Tibial nerve (tissue), 4 donors: ENCODE measurements around the gene TAF6. TPM values are rescaled to one million over a fixed set of nuclear protein-coding genes. Genes with fewer than 3 reads are reported as not detected.
A peak's percentile ranks its signal among the peaks of the same experiment; 100 is the strongest.

Experiments used
- DNase-seq, 2 donors: peaks; one replicate each; pipeline ENCODE4 v3.0.0-alpha.2; 2019; ENCODE audit warnings: low spot score in 2 of 2
- H3K27ac ChIP-seq, 4 donors: fragments of 200-600 bp; sonication (generic) in 3 of 4; one replicate each; pipeline ENCODE4 v1.5.1; 2017 to 2019; ENCODE audit warnings: mild to moderate bottlenecking in 1 of 4
- H3K27me3 ChIP-seq, 2 donors: fragments of 200-600 bp; sonication (generic) in 1 of 2; one replicate each; pipeline versions ENCODE4 v1.5.1 to v1.6.0; 2017 to 2019
- H3K36me3 ChIP-seq, 3 donors: fragments of 200-600 bp; sonication (generic); one replicate each; pipeline ENCODE4 v1.5.1; 2018 to 2019
- H3K4me1 ChIP-seq, 4 donors: fragments of 200-600 bp; sonication (generic) in 3 of 4; one replicate each; pipeline ENCODE4 v1.5.1; 2017 to 2019
- H3K4me3 ChIP-seq, 4 donors: fragments of 200-600 bp; sonication (generic) in 3 of 4; one replicate each; pipeline ENCODE4 v1.5.1; 2017 to 2019; ENCODE audit warnings: mild to moderate bottlenecking in 1 of 4, moderate library complexity in 1 of 4
- H3K9me3 ChIP-seq, 4 donors: fragments of 200-600 bp; sonication (generic) in 3 of 4; one replicate each; pipeline ENCODE4 v1.5.1; 2017 to 2019
- CTCF ChIP-seq, 5 experiments: fragments of 200-600 bp in 3 of 5; fragments of 450-650 bp in 2 of 5; sonication (generic) in 3 of 5; IDR thresholded peaks; one replicate each; pipeline ENCODE4 v1.5.1; 2016 to 2019; ENCODE audit warnings: antibody characterized with exemption in 5 of 5, mild to moderate bottlenecking in 3 of 5, moderate library complexity in 2 of 5
- EP300 ChIP-seq, 2 donors: sonication (generic); formaldehyde crosslinking; IDR thresholded peaks; one replicate each; pipeline ENCODE4 v1.6.1; 2017; ENCODE audit warnings: antibody characterized with exemption in 2 of 2, mild to moderate bottlenecking in 1 of 2
- POLR2A ChIP-seq, 2 donors: fragments of 450-650 bp; IDR thresholded peaks; one replicate each; pipeline ENCODE4 v1.6.1; 2017; ENCODE audit warnings: antibody characterized with exemption in 2 of 2, mild to moderate bottlenecking in 2 of 2, moderate library complexity in 2 of 2
- WGBS, 2 donors: methylation state at CpG; one replicate each; pipeline ENCODE4 v1.1.5; 2018; 5-methylcytosine and 5-hydroxymethylcytosine counted together
- total RNA-seq, 4 donors: library from RNA; depleted of rRNA; stranded (reverse); fragments of >200 nt; gene quantifications; one replicate each; pipeline ENCODE4 v1.1.0, GENCODE V29; 2016

Gene TAF6
- total RNA-seq, 4 donors from 2014 or later = 46.1 to 56.9 (median 54.2) TPM

DNA sequence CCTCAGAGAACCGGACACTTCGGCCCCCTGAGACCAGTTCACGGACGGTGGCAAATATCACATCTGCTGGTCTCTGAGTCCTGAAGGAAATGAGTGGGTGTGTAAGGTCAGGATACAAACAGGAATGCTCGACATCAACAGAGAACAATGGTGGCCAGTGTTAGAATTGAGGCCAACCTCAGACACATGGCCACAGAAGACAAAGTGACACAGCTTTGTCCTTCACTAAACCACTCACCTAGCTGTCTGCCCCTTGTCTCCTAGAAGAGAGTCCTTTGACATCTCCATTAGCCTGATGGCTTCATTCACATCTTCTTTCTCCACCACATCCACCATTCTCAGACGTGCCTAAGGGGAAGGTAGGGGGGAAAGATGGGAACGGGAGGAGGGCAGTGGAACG is 26.1 kb downstream of the TAF6 start:
- Histone ChIP-seq H3K27me3 (no peaks in the 10 kb centered on the region), H3K9me3 (no peaks in the 10 kb centered on the region), H3K4me1 (peaks cover 0 to 34% (median 8%) of the 10 kb centered on the region in 4 donors), H3K4me3 (no peak overlapping the region), H3K27ac (peak overlapping the region in 1 of 4 donors; percentile 61), H3K36me3 (peaks cover 7 to 81% (median 38%) of the 10 kb centered on the region in 3 donors)
- 17 to 39% methylated on average over 8 of the region's 8 CpGs for WGBS, 2 donors
- no peak for DNase-seq
- no peak for TF ChIP-seq POLR2A (IDR thresholded peaks at IDR 0.05)

- TF ChIP-seq POLR2A (IDR thresholded peaks at IDR 0.05) (no peak), EP300 (IDR thresholded peaks at IDR 0.05) (no peak), CTCF (IDR thresholded peaks at IDR 0.05) (no peak)
- Histone ChIP-seq H3K27me3 (no peaks in the 10 kb centered on the region), H3K36me3 (peaks cover 7 to 66% (median 25%) of the 10 kb centered on the region in 3 donors), H3K4me3 (no peak overlapping the region), H3K9me3 (no peaks in the 10 kb centered on the region), H3K27ac (no peak overlapping the region), H3K4me1 (peaks cover 0 to 37% (median 8%) of the 10 kb centered on the region in 4 donors)
- DNase-seq = no peak
- WGBS, 2 donors = 49 to 57% methylated on average over 19 of the region's 19 CpGs
Measured at GRCh38 chr7:100091411-100092181, 27.6 kb downstream of the TAF6 start.

DNA sequence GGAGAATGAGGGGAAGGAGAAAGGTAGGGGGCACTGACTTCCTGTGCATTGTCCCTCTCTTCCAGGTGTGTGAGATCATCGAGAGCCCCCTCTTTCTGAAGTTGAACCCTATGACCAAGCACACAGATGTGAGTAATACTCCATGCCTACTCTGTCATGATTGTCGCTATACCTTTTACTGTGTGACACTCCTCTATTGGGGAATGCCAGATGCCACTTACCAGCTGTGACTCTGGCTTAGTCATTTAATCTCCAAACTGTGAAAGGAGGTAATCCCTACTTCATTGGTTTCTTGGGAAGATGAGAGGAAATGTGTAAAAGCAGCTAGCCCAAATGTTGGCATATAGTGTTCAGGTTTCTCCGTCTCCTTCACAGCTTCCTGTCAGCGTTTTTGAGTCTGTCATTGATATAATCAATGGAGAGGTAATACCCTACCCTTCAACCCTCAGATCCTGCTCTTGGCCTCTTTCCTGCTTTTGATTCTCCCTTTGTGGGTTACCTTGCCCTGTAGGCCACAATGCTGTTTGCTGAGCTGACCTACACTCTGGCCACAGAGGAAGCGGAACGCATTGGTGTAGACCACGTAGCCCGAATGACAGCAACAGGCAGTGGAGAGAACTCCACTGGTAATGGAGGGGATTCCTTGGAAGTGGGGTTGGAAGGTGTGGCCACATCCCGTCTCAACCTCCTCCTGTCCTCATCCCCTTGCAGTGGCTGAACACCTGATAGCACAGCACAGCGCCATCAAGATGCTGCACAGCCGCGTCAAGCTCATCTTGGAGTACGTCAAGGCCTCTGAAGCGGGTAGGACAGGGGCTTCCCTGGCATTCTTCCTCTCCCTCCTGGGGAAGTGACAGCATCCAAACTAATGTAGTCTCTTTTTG is 28.4 kb downstream of the TAF6 start:
- H3K4me1 ChIP-seq = peaks cover 0 to 37% (median 8%) of the 10 kb centered on the region in 4 donors
- no peaks in the 10 kb centered on the region for H3K27me3 ChIP-seq
- no peak for DNase-seq
- H3K4me3 ChIP-seq = no peak overlapping the region
- no peak overlapping the region for H3K27ac ChIP-seq
- 85 to 89% methylated on average over 14 of the region's 14 CpGs for WGBS, 2 donors
- H3K36me3 ChIP-seq = peaks cover 7 to 58% (median 18%) of the 10 kb centered on the region in 3 donors
- H3K9me3 ChIP-seq = no peaks in the 10 kb centered on the region
- TF ChIP-seq CTCF (IDR thresholded peaks at IDR 0.05) (no peak), EP300 (IDR thresholded peaks at IDR 0.05) (no peak), POLR2A (IDR thresholded peaks at IDR 0.05) (no peak)

GRCh38 chr7:100089458-100090196 is 29.5 kb downstream of the TAF6 start:
- peaks cover 0 to 37% (median 8%) of the 10 kb centered on the region in 4 donors for H3K4me1 ChIP-seq
- H3K4me3 ChIP-seq = peak overlapping the region; percentile 53 to 91 (median 72)
- no peaks in the 10 kb centered on the region for H3K27me3 ChIP-seq
- DNase-seq = no peak
- H3K36me3 ChIP-seq = peaks cover 6 to 47% (median 11%) of the 10 kb centered on the region in 3 donors
- H3K9me3 ChIP-seq = no peaks in the 10 kb centered on the region
- peak overlapping the region; percentile 80 to 94 (median 88) for H3K27ac ChIP-seq
- TF ChIP-seq CTCF (IDR thresholded peaks at IDR 0.05) (no peak), EP300 (IDR thresholded peaks at IDR 0.05) (no peak), POLR2A (IDR thresholded peaks at IDR 0.05) (no peak)
- 27 to 28% methylated on average over 7 of the region's 7 CpGs for WGBS, 2 donors
